GM12865 (cell line): ENCODE measurements around the gene HCFC1R1.
"Not testable (repeated sequence)": the region's sequence is repeated elsewhere in the genome, so short reads cannot be mapped to it uniquely, and the experiment has no call there.

Experiments used
- DNase-seq: peaks from one replicate; pipeline ENCODE4 v3.0.0; 2010; ENCODE audit warnings: low read depth
- H3K4me3 ChIP-seq: 2 replicates; pipeline ENCODE4 v1.5.1; 2011; ENCODE audit warnings: mild to moderate bottlenecking, low read depth, low read length, control low read depth
- CTCF ChIP-seq: IDR thresholded peaks from 2 replicates; pipeline ENCODE4 v1.5.1; 2011; ENCODE audit warnings: low read length, control low read depth, low read depth, inconsistent platforms; ENCODE audit not compliant: insufficient read depth; ENCODE audit errors: missing control alignments

The HCFC1R1 gene

DNA sequence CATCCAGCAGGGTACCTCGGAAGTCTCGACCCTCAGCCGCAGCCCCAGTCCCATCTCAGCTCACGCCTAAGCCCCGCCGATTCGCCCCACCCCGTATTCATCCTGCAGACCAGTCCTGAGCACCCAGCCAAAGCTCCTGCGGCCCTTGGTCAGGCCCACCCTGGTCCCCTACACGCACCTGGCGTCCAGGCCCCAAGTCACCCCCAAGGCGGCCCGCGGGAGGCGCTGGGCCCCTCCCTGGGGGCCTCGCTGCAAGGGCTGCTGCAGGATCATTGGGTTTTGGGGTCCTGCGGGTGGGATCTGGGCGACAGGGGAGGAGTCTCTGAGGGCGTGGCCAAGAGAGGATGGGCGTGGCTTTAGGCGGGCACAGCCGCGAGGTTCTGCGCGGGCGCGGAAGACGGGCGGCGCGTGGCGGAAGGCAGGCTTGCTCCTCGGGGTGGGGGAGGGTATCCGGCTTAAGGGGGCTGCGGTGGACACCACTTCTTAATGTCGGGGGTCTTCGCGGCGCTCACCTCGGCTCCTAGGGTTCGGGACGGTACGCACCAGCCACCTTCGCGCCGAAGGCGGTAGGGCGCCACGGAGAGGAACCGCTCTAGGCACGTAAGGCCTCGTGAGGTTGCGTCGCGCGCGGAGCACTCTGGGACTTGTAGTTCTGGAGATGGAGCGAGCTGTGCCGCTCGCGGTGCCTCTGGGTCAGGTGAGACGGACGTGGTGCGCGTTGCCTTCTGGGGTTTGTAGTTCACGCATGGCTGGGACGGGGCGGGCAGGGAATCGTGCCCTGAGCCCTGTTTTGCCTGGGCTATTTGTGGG is at the start of gene HCFC1R1, which contains the start of gene THOC6:
HCFC1R1 (minus strand) TSS at position 274 of the 810 bp plus-strand sequence; CDS start at position 273, 1 bp downstream.
THOC6 (plus strand) TSS at position 367 of the 810 bp plus-strand sequence; CDS start at position 659, 292 bp downstream.
- no peak for TF ChIP-seq CTCF
- peak within 1 kb of the TSS; percentile 82 for H3K4me3 ChIP-seq
- peak; percentile 99 for DNase-seq

DNA sequence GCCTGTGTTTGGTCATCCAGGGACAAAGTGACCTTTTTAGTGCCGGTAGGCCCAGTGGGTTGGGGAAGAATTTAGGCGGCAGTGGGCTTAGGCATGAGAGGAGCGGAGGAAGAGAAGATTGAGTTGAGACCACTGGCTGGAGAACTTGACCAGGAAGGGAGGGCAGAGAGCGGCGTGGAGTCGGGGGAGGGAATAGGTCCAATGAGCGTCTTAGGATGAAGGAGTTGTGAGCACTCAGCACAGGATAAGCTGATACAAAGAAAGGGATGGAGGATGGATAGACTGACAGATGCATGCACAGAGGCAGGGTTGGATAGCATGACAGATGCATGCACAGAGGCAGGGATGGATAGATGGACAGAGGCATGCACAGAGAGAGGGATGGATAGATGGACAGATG is 49.7 kb upstream of the HCFC1R1 start:
- DNase-seq: no peak
- TF ChIP-seq CTCF: no peak
- no peak overlapping the region for H3K4me3 ChIP-seq

DNA sequence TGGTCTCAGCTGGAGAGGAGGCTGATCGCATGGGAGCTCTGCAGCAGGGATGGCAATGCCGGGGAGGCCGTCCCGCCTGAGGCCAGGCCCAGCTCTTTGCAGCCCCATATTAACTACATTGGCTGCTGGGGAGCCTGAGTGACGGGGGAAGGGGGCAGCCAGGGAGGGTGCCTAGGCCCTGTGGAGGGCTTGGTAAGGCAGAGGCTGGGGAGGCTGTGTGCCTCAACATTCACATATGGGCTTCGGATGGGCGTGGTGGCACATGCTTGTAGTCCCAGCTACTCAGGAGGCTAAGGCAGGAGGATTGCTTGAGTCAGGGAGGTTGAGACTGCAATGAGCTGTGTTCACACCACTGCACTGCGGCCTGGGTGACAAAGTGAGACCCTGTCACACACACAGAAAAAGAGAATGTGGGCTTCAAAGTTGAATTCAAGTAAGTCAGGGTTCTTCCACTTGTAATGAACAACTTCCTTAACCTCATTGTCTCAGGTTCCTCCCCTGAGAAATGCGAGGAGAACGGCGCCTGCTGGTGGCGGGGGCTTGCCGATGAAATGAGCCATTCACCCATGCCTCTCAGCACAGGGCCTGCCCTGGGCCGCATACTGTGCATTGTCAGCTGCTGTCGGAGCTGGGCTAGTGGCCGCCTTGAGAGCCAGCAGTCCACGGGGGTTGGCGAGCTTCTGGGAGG is 49.0 kb upstream of the HCFC1R1 start:
- not testable (repeated sequence) for H3K4me3 ChIP-seq, DNase-seq

- not testable (repeated sequence) for H3K4me3 ChIP-seq, DNase-seq
Observed at GRCh38 chr16:3072148-3072547, 48.4 kb upstream of the HCFC1R1 start.

- no peak overlapping the region for H3K4me3 ChIP-seq
- DNase-seq: no peak
- no peak for TF ChIP-seq CTCF
Observed at GRCh38 chr16:3071655-3072054, 47.9 kb upstream of the HCFC1R1 start.

- TF ChIP-seq CTCF: no peak
- H3K4me3 ChIP-seq: no peak overlapping the region
- no peak for DNase-seq
Observed at GRCh38 chr16:3070608-3071111, 46.9 kb upstream of the HCFC1R1 start.

- H3K4me3 ChIP-seq, DNase-seq: not testable (repeated sequence)
Observed at GRCh38 chr16:3069146-3069545, 45.4 kb upstream of the HCFC1R1 start.

DNA sequence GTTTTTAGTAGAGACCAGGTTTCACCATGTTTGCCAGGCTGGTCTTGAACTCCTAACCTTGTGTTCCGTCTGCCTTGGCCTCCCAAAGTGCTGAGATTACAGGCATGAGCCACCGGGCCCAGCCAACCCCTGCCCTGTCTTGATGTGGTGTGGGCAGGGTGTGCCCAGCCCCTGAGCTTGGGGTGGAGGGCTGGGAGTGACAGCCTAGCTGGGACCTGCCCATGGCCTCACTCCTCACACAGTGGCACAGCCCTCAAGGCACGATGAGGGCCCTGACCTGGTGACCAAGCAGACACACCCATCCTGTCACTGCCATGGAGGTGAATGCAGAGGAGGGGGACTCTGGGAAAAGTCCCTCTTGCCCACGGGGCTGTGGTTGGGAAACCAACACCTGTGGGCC is 44.7 kb upstream of the HCFC1R1 start:
- TF ChIP-seq CTCF: no peak
- DNase-seq: no peak
- no peak overlapping the region for H3K4me3 ChIP-seq
